ENCODE results near the gene FTO.

Gene FTO

DNA sequence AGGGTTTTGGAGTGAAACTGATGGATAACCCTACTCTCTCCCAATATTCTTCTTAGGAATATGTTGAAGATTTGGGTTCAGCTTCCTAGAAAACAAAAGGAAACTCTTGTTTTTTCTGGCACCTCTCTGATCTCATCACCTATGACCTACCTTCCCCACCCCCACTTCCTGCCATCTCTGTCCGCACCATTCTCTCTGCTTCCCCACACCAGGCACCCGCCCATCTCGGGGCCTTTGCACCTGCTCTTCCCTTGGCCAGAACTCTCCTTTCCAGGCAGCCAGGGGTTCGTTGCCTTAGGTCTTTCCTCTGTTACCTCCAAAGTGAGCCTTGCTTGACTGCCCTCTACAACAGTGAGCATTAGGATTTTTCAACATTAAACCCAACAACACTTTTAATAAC, 423.0 kb downstream of the FTO start:
- DNase-seq (ENCODE audit: low read depth), result no peak

DNA sequence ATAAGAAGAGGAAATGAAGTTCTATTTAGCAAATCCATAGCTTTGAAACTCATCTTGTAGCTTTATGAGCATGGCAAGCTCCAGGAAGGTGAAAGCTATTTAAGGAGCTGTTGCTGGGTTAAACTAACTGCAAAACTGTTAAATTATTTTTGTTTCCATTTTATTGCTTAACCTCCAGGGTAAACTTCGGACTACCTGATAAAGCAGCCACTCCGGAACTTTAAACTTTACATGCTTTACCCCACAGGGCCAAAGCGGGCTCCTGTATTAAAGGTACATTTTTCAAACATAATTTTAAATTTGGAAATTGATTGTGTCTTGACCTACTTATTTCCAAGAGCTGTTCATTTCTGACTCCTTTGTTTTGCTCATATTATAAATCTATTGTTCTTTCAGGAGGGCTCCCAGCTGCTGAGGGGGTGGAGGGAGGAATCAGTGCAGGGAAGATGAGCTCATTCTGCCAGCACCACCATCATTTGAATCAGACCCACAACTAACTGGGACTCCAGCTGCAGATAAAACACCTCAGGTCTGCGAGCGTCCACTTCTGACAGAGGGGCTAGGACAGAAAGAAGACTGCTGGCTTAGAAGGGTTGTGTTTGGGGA, 424.8 kb downstream of the FTO start:
- DNase-seq (ENCODE audit: low read depth), result no peak

DNA sequence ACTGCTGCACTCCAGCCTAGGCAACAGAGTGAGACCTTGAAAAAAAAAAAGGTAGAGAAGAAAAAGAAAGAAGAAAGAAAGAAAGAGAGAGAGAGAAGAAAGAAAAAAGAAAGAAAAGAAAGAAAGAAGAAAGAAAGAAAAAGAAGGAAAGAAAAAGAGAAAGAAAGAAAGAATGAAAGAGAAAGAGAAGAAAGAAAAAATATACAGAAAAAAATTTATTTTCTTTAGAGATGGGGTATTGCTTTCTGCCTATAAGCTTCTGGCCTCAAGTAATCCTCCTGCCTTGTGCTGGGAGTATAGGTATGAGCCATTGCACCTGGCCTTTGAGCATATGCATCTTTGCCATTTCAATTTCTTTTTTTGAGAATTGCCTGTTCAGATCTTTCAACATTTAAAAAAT, 425.9 kb downstream of the FTO start:
- DNase-seq (ENCODE audit: low read depth), result no peak

DNA sequence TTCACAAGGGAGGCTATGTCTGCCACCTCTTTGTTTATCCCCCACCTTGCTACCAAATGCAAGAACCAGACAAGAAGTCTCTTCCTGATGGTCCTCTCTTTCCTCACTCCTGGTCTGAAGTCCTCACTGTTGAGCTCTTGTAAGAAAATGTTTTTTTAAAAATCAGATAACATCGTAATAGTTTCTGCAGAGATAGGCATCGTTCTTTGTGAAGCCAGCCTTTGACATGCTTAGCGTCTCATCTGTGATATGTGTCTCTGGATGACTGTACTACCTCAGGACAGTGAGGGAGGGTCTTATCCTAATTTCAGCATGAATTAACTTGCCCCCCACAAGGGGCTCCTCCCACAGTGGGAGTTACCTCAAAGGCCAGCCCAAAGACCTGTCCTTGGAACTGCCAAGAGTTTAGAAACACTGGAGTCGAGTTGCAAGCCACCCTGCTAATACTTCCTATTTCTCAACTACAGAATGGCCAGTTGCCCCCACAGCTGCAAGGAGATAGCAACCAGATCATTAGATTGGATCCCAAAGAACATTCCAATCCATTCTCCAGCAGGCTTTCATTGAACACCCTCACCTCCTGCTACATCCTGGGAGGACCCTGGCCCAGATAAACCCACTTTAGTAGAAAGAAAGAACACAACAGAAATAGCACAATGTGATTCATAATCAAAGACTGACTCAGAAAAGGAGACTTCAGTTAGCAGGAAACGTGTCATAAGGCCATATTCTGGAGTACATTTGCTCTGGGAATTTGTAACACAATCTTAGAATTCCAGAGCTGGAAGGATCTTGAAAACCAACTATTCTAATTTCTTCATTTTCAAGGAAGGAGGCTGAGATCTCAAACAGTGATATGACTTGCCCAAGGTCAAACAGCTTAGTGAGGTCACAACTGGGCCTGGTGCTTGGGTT, 431.7 kb downstream of the FTO start:
- peak; percentile 90 for DNase-seq (ENCODE audit: low read depth)

DNA sequence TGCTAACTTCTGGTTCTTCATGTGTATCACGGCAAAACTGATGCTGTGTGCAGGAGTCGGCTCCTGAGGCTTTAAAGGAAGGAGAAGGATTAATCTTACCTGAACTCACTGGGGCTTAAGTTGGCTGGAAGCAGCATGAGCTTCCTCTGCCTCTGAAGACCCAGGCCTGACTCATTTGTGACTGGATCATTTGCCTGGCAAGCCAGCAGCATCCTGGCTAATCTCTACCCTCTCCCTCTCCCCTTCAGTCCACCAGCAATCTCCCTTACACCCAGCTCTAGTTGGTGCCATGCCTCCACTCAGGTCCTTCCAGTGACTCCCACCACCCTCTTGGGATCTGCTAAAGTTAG, 432.3 kb downstream of the FTO start:
- DNase-seq (ENCODE audit: low read depth), result no peak

DNA sequence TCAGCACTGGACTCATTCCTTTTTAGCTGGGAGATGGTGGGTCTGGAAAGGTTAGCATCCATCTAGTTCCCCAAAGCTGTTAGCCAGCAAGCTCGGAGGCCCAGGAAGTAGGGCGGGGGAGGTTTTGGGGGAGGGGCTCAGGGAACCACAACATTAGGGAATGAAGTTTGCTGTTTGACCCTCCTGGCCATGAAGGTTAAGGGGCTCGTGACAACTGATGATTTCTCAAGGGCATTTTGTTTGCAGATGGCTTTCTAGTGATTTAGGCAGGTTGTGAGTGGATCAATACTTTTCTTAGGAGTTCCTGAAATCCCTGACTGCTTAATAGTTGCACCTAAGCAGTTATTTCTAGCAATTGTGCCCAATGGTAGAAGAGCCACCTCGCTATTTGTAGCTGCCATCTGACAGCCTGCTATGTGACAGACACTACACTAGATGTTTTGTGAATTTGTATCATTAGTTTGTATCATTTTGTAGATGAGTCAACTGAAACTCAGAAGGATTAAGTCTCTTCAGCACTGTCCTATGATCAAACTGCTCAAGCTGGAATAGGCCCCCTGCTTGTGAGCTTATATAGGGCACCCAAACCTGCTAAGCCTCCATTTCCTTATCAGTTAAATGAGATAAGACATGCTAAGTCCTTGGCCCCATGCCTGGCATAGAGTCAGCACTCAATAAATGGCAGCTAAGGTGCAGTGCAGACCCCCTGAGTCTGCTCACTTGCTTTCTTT, 436.3 kb downstream of the FTO start:
- DNase-seq (ENCODE audit: low read depth), result no peak

DNA sequence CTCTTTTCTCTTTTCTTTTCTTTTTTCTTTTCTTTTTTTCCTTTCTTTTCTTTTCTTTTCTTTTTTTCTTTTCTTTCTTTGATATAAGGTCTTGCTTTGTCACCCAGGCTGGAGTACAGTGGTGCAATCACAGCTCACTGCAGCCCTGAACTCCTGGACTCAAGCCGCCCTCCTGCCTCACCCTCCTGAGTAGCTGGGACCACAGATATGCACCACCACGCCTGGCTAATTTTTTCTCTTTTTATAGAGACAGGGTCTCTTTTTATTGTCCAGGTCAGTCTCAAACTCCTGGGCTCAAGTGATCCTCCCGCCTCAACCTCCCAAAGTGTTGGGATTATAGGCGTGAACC, 436.8 kb downstream of the FTO start:
- no peak for DNase-seq (ENCODE audit: low read depth)

DNA sequence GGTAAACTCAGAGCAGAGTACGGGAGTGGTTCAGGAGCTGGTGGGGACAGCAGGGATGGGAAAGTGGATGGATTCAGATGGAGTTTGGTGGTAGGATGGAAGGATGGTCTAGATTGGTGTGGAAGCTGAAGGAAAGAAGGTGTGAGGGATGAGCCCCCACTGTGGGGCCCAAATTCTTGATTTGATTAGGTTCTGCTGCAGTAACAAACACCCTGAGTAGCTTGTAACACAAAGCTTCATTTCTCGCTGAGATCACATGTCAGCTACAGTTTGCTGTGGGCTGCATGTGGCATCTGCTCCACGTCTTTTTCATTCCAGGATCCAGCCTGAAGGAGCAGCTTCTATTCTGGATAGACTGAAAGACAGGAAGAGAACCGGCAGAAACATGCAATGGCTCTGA, 438.8 kb downstream of the FTO start:
- peak; percentile 40 for DNase-seq (ENCODE audit: low read depth)

DNA sequence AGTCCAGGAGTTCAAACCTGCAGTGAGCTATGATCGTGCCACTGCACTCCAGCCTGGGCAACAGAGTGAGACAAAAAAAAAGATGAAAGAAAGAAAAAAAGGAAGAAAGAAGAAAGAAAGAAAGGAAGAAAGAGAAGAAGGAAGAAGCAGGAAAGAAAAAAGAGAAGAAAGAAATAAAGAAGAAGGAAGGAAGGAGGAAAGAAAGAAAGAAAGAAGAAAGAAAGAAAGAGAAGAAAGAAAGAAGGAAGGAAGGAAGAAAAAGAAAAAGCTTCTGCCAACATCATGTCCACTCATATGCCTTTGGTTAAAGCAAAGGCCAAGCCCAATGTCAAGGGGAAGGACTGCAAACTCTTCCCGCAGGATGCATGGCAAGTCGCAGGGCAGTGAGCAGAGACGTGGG, 439.5 kb downstream of the FTO start:
- DNase-seq (ENCODE audit: low read depth), result no peak

DNA sequence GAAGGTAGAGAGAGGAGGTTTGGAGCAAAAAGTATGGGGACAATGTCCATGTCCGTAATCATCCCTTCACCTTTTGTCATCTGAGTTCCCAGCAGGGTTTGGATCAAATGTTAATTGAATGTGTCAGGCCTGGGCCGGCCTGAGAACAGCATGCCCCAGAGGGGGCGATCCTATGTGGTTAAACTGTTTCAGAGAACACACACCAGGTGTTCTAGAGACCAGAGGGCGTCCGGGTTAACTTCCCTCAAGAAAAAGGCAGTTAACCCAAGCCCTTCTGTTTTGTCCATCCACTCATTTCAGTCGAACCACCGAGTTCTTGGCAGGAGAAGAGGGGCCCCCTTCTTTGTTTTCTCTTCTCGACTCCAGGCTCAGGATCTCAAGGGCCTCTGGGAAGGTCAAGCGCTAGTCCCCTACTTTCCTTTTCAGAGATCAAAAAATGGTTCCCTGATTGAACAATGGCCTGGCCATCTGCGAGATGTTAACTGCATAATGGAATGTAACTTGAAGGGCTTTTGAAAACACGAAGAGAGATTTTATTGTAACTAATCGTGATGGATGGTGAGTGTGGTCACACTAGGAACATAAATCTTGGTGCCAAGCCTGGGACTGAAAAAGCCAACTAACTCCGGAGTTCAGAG, 440.1 kb downstream of the FTO start:
- no peak for DNase-seq (ENCODE audit: low read depth)

DNA sequence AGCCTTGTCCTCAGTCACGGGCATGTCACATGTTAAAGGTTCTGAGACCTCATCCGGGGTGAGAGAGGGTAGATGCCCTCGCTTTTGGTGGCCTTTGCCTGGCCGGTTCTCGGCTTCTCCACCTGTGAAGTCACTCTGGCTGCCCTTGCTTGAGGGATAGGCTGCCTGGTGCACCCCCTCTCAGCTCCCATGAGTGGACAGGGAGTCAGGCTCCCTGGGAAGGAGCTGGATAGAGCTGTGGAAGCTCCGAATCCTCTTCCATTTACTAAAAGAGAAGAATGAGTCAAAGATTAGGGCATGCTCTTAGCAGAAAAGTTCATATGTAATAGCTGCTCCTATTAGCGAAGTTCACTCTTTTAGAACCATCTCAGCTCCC, 440.6 kb downstream of the FTO start:
- DNase-seq (ENCODE audit: low read depth), result no peak

DNA sequence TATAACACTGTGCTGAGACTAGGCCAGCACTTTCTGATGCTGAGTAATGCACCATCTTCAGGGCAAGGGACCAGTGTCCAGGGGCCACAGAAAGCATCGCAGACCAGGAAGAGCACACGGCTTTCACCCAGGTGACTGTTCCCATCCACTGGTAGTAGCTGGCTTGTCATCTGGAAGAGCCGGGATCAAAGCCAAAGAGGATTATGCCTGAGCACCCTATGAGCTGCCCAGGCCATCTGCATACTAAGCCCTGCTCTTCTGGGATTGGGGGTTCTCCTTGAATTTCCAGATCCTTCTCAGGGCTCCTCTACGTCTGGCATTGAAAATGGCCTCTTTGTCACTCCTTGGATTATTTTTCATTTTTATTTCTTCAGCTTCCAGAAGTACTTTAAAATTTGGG, 441.9 kb downstream of the FTO start:
- no peak for DNase-seq (ENCODE audit: low read depth)

DNA sequence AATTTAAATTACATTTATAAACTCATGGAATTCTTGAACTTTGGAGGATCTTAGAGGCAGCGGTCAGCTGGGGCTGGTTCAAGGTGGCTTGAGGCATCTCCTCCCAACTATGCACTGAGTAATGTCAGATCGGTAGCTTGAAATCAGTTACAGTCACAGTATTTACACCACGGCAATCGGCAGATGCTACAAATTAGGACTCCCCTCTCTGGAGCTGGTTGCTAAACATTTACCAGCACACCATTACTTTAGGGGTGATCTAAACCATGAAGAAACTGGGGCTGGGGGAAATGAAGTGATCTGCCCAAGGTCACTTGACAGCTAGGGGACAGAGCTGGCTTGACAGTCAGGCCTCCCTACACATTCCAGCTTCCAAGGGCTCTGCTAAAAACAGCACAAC, 445.0 kb downstream of the FTO start:
- DNase-seq (ENCODE audit: low read depth), result no peak

DNA sequence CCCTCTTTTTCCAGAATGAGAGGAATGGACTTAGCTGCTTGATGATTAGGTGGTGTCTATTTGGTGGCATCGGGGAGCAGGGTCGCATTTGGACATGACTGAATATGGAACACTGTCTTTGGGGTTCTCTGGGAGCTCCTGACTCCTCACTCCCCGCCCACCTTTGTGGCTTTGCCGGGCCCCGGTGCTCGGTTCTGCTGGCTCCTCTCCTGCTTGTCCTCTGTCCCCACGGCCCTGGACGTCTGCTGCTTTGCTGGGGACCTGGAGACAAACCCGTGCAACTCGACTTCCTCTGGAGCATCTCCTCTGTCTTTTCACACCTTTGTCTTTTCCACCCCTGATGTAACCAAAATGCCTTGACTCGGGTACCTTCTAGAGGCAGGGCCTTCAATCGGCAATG, 446.9 kb downstream of the FTO start:
- no peak for DNase-seq (ENCODE audit: low read depth)

DNA sequence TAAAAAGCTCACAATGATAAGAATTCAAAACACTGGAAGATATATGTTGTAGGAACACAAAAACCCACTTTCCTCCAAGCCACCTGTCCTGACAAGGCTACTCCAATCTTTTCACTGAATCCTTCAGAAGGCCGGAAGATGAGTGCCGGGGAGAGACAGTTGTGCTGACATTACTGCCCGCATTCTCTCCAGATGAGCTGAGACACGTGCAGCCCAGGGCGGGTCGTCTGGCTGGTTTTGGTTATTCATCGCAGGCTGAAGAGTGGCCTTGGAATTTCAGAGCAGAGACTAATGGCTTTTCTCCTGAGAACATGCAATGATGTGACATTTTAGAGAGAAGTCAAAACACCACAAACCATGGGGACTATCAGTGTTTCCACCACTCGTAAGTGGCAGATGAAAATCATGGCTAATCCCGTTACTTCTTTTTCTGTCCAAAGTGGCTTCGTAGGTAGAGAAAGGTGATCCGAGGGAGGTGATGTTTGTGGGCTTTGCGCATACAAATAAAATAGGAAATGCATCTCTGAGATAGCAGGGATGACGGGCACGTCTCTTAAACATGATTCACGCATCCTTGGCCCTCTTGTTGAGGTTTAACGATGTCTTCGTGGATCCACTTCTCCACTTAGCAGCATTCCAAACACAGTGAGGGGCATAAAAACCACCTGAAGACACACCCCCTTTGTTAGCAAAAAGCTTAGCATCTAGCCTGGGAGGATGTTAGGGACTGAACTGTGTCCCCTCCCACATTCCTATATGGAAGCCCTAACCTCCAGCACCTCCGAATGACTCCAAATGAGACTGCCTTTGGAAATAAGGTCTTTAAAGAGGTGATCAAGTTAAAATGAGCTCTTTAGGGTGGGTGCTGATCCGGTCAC, 448.6 kb downstream of the FTO start:
- DNase-seq (ENCODE audit: low read depth), result no peak

DNA sequence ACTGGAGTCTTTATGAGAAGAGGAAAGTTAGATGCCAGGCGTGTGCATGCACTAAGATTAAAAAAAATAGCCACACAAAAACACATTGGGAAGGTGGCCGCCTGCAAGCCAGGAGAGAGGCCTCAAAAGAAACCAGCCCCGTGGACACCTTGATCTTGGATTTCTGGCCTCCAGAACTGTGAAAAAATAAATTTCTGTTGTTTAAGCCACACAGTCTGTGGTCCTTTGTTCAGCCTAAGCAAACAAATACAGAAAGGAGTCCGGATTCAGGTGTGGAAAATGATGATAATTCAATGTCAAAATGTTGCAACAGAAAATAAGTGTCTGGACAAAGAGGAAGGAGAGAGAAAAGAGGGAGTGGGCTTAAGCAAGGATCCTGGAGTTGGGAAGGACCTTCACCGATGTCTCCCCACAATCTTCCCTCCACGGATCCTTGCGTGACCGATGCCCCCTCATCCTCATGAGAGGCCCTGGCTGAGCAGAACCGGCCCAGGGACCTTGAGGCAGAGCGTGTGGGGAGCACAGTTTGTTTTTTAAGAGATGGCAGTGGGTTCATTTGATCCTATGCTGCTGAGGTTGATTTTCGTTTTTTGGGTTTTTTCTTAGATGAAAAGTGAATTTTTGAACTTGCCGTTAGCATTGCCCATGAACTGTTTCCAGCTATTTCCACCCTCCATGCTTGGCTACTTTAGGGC, 449.4 kb downstream of the FTO start:
- no peak for DNase-seq (ENCODE audit: low read depth)

DNA sequence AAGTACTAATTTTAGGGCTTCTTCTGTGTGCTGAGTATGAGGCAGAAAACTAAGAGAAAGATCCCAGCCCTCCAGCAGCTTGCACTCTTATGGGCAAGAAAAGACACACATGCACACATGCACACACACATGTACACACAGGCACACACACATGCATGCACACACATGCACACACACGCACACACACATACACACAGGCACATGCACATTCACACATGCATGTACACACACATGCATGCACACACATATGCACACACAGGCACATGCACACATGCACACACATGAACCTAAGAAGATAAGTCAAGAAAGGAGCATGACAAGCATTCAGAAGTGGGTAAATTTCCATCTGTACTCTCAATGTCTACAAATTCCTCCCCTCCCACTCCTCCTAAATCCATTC, 452.4 kb downstream of the FTO start:
- no peak for DNase-seq (ENCODE audit: low read depth)

DNA sequence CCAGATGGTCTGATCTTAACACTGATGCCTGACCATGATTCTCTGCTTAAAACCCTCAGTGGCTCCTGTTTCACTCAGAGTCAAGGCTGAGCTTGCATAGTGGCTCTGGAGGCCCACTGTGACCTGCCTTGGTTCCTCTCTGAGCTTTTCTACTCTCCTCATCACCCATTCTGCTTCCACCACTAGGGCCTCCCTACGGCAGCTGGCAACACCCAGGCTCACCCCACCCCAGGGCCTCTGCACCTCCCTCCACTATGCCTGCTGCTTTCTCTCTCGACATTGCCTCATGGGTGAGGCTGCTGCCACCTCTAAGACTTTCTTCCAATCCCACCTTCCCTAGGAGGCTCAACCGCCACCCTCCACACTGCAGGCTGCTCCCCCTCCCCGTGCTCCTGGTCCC, 455.0 kb downstream of the FTO start:
- no peak for DNase-seq (ENCODE audit: low read depth)

DNA sequence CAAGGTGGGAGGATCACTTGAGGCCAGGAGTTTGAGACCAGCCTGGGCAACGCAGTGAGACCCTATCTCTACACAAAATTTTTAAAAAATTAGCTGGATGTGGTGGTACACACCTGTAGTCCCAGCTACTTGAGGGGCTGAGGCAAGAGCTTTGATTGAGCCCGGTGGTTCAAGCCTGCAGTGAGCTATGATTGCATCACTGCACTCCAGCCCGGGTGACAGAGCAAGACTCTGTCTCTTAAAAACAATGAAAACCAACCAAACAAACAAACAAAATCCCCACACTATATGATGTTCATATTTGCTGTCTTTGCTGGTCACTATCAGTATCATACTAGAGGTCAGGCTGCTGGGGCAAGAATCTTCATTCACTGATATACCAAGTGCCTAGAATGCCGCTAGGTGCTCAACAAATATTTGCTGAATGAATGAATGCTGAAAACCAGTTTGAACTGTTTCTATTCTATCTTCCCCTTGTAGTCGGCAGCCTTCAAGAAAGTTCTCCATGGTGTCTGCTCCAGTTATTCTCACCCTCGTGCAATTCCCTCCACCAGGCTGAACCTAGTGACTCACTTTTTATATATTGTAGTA, 455.6 kb downstream of the FTO start:
- DNase-seq (ENCODE audit: low read depth), result no peak

DNA sequence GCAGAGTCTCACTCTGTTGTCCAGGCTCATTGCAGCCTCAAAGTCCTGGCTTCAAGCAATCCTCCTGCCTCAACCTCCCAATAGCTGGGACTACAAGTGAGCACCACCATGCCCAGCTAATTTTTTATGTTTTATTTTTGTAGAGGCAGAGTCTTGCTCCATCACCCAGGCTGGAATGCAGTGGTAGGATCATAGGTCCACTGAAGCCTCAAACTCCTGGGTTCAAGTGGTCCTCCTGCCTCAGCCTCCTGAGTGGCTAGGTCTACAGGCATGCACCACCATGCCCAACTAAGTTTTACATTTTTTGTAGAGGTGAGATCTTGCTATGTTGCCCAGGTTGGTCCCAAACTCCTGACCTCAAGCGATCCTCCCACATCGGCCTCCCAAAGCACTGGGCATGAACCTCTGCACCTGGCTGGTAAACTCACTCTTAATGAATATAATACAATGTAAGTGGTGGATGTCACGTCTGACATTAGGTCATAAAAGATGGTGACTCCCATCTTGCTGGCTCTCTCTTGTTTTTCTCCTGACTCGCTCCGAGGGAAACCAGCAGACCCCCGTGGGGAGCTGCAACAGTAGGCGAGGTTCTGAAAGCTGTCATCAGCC, 456.4 kb downstream of the FTO start:
- DNase-seq (ENCODE audit: low read depth), result no peak
